HG02938 (cell line): ENCODE data around the gene CACNA1C.

ENCODE experiments used
- ATAC-seq: cut with Tn5 transposase; IDR thresholded peaks from one replicate; pipeline ENCODE4 v1.9.1; 2021; ENCODE audit warnings: mild to moderate bottlenecking, moderate library complexity; ENCODE audit not compliant: unreplicated experiment

CACNA1C gene

GRCh38 chr12:2378835-2379330 lies 326.1 kb downstream of the CACNA1C start:
- no peak for ATAC-seq

- ATAC-seq: no peak
Measured at GRCh38 chr12:2380946-2381345, 328.2 kb downstream of the CACNA1C start.

DNA sequence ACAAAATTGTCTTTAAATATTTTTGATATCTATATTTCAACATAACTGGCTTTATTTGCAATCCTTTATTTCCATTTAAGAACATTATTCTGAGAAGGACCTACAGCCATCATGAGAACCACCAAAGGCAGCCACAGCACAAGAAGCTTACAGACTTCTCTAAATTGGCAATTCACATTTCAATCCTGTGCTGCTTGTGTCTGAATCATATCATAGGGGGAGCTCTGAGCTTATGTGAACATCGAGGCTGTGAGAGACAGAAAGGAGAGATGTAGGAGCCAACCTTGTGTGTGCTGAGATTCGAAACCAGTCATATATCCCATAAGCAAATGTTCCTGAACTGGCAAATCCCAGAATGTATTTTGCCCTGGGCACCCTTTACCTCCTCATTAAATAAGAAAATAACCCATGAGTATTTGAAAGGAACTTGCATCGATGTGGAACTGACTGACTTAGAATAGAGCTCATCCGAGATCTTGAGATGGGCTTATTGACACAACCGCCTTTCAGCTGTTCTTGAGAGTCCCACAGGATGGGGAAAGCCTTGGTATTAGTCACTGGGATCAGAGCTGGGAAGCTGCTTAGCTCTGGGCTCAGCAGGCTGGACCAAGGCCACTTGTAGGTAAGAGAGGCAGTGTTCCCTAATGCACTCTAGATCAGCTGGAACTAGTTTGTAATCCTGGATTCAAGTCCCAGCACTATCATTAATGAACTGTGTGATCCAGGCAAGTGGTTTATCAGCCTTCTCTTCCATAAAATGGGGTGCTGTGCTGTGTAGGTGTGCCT lies 329.8 kb downstream of the CACNA1C start:
- ATAC-seq: no peak

DNA sequence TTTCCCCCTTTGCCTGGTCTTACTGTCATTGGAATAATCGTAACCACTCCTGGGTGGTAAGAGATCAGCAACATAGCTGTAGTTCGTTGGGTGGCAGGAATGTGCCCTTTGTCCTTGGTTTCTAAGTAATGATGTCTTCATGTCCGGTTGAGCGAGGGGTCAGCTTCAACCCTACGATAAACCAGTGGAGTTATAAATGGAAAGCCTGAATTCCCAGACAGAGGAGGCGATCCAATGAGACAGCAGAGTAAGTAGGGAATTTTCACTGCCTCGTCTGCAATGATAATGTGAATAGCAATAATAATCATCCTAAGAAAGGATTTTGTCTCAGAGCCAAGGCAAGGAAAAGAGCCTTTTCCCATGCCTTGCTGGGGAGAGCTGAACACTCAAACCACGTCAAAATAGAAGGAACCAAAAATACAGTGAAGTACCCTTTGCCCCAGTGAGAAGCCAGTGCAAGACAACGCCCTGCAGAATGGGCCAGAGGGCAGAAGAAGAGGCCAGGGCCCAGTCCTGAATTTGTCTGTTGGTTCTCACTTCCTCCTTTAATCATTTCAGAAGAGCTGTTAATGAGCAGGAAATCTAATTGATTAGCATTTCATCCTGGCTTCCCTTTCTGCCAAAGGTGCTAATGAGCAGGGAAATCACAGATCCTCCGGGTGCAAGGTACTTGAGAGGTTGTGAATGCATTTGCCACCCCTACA lies 330.7 kb downstream of the CACNA1C start:
- ATAC-seq: no peak

DNA sequence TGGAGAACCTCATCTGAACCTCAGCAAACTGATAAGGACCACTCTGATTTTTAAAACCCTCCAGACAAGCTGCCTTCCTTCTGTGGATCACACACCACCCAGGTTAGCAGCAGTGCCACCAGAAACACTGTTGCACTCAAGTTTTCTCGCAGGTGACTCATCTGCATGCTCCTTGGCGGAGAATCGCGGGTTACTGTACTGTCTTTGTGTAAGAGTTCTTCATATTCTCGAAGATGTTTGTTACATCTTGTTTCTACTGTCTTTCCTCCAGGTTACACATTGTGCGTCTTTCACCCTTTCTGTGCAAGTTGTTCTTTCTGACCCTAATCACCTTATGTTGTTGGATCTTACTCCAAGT lies 331.2 kb downstream of the CACNA1C start:
- no peak for ATAC-seq

DNA sequence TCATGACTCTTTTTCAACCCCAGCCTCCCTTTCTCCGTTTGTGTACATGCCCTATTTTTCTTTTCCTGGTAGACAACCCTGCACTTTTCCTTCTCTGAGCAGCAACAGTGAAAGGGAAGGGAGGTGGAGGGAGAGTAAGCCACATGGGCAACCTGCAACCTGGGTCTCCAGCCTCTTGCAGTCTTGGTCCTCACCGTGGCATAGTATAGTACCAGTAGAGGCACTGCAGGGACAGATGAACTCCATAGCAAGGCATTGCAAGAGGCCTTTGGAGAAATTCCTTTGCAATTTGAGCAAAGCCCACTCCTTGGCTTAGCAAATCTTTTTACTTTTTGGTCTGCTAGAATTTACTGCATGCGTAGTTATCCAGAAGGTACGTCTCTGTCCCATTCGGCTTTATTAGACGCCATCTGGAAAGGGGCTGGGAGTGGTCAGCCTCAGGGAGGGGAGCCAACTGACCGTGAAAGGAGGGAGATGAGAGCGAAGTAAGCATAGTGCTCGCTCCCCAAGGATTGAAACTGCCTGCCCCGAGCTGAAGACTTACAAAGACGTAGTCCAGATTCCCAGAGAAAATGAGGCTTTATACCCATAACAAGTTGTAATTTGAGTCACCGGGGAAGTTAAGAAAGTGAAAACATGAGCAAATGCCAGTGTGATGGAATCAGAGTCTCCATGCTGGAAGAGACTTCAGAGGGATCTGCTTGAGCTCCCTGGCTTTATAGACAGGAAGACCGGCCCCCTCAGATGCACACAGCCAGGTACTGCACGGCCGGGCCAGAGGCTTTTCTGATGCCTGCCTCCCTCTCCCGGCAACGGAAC lies 332.0 kb downstream of the CACNA1C start:
- no peak for ATAC-seq

- no peak for ATAC-seq
Measured at GRCh38 chr12:2385529-2385928, 332.7 kb downstream of the CACNA1C start.

GRCh38 chr12:2386566-2386965 lies 333.8 kb downstream of the CACNA1C start:
- no peak for ATAC-seq

DNA sequence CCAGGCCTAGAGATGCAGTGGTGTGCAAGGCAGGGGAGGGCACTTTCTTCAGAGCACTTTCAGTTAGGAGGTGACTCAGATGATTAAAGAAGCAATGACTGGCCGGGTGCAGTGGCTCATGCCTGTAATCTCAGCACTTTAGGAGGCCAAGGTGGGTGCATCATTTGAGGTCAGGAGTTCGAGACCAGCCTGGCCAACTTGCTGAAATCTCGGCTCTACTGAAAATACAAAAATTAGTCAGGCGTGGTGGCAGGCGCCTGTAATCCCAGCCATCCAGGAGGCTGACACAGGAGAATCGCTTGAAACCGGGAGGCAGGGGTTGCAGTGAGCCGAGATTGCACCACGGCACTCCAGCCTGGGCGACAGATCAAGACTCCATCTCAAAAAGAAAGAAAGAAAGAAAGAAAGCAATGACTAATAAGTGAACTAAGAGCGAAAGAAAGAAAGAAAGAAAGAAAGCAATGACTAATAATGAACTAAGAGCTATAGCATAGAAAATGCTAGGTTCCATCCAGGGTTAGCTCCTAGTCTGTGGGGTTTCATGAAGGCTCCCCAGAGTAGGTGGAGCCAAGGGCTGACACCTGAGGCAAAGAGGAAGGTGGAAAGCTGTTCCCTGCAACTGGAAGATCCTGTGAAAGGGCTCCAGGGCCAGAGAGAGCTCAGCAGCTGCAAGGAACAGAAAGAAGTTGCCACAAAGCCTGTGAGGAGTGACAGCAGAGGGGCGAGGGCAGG lies 334.5 kb downstream of the CACNA1C start:
- peak; percentile 63 for ATAC-seq

GRCh38 chr12:2389079-2389790 lies 336.4 kb downstream of the CACNA1C start:
- ATAC-seq: no peak

- no peak for ATAC-seq
Measured at GRCh38 chr12:2390133-2390532, 337.3 kb downstream of the CACNA1C start.

- no peak for ATAC-seq
Measured at GRCh38 chr12:2390850-2391390, 338.1 kb downstream of the CACNA1C start.

- no peak for ATAC-seq
Measured at GRCh38 chr12:2391740-2392331, 339.0 kb downstream of the CACNA1C start.

GRCh38 chr12:2393016-2393415 lies 340.2 kb downstream of the CACNA1C start:
- ATAC-seq: no peak

DNA sequence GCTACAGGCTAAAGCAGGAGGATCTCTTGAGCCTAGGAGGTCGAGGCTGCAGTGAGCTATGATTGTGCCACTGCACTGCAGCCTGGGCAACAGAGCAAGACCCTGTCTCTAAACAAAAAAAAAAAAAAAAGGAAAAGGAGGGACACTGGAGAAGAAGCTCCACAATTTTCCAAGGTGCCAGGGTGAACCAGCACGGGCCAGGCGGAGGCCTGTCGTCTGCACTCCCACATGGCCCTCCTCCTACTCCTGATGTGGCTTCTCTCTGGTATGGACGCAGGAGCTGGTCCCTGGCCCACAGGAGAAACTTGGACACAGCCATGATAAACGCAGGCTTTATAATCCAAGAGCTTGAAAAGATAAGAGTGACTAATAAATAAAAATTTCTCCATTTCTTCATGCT lies 341.2 kb downstream of the CACNA1C start:
- ATAC-seq: no peak

DNA sequence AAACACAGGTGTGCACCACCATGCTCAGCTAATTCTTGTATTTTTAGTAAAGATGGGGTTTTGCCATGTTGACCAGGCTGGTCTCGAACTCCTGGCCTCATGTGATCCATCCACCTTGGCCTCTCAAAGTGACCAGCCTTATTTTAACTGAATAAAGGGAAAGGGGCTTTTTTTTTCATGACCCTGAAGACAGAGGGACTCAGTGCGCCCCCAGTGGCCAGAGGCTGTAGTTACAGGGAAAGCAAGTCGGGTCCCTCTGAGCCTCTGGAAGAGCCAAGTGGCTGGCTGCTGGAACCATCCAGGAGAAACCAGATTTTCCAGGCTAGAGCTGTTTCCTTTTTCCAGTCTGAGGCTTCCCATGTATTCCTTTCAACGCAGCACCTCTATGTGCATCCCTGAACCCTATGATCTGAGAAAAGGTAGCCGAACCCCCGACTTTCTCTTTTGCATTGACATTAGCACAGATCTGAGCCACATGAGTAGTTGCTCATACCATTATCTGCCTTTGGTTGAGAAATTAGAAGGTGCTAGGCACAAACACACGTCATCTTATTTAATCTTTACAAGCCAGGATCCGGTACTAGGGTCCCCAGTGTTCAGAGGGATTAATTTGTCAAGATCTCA lies 342.7 kb downstream of the CACNA1C start:
- no peak for ATAC-seq

- ATAC-seq: no peak
Measured at GRCh38 chr12:2396448-2396871, 343.7 kb downstream of the CACNA1C start.

- ATAC-seq: no peak
Measured at GRCh38 chr12:2397356-2398045, 344.7 kb downstream of the CACNA1C start.
